Measurements from ENCODE around the gene NKX3-2. TPM values are rescaled to one million over a fixed set of nuclear protein-coding genes. Genes with fewer than 3 reads are reported as not detected.

Gene NKX3-2
- total RNA-seq, 1 experiment from 2014 or later, result 1.2 TPM

DNA sequence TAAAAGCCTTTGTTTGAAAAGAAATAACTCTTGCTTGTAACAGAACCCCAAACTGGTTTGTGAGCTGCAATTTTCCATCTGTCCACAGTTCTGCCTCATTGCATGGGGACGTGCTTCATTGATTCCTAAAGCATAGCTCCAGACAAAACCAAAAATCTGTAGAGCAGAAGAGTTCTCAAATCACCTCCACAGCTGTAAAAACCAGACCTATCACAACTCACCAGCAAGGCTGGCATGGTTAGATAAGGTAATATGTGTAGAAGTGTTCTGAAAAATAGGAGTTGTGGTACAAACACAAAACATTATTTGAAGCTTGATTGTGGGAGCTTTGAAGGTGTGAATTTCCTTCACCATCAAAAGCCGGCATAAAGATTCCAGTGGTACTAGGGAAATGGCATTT, 47.7 kb downstream of the NKX3-2 start:
- TF ChIP-seq, protein P1, sequence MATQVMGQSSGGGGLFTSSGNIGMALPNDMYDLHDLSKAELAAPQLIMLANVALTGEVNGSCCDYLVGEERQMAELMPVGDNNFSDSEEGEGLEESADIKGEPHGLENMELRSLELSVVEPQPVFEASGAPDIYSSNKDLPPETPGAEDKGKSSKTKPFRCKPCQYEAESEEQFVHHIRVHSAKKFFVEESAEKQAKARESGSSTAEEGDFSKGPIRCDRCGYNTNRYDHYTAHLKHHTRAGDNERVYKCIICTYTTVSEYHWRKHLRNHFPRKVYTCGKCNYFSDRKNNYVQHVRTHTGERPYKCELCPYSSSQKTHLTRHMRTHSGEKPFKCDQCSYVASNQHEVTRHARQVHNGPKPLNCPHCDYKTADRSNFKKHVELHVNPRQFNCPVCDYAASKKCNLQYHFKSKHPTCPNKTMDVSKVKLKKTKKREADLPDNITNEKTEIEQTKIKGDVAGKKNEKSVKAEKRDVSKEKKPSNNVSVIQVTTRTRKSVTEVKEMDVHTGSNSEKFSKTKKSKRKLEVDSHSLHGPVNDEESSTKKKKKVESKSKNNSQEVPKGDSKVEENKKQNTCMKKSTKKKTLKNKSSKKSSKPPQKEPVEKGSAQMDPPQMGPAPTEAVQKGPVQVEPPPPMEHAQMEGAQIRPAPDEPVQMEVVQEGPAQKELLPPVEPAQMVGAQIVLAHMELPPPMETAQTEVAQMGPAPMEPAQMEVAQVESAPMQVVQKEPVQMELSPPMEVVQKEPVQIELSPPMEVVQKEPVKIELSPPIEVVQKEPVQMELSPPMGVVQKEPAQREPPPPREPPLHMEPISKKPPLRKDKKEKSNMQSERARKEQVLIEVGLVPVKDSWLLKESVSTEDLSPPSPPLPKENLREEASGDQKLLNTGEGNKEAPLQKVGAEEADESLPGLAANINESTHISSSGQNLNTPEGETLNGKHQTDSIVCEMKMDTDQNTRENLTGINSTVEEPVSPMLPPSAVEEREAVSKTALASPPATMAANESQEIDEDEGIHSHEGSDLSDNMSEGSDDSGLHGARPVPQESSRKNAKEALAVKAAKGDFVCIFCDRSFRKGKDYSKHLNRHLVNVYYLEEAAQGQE (IDR thresholded peaks at IDR 0.05; ENCODE audit: insufficient read depth in 1 of 2, low read depth in 2 of 2, low read length in 1 of 2), result no peak
- TF ChIP-seq POLR2AphosphoS5 (IDR thresholded peaks at IDR 0.05; ENCODE audit: low read depth, low read length) (no peak), CTCF (IDR thresholded peaks at IDR 0.05) (no peak), TCF7L2 (IDR thresholded peaks at IDR 0.05; ENCODE audit: low read depth, low read length) (no peak), SIN3A (IDR thresholded peaks at IDR 0.05; ENCODE audit: borderline replicate concordance, insufficient read depth, low read depth, low read length) (no peak)
- Histone ChIP-seq H3K4me1 (ENCODE audit: control insufficient read depth, insufficient read depth, low read length) (no peaks in the 10 kb centered on the region), H3K4me3 (ENCODE audit: low read depth in 2 of 2, low read length in 2 of 2) (no peak overlapping the region), H3K9me3 (ENCODE audit: control insufficient read depth, insufficient read depth, low read depth, low read length) (no peaks in the 10 kb centered on the region), H3K27me3 (ENCODE audit: control insufficient read depth, insufficient read depth, low read length) (no peaks in the 10 kb centered on the region; the same call in 1 of the 2 replicates), H3K27ac (ENCODE audit: low read length) (no peak overlapping the region), H3K36me3 (ENCODE audit: control insufficient read depth, insufficient read depth, low read length) (no peaks in the 10 kb centered on the region)
- ATAC-seq, result no peak
- BruUV-seq (replicated peaks), result no TSS peak
- intact Hi-C loops (cut with micrococcal nuclease; ENCODE audit: unreplicated experiment), result no loop called here
- POLR2A ChIA-PET, result no interaction called here
- DNase-seq (ENCODE audit: low read depth, low spot score), result no peak
- CTCF ChIA-PET, result no interaction called here
- in situ Hi-C loops (cut with HindIII; ENCODE audit: low pct_unique_long_range_greater_than_20kb, low sequenced_read_pairs), result no loop called here

- H3K4me1 ChIP-seq (ENCODE audit: control insufficient read depth, insufficient read depth, low read length), result no peaks in the 10 kb centered on the region
- no peak overlapping the region for H3K4me3 ChIP-seq (ENCODE audit: low read depth in 2 of 2, low read length in 2 of 2)
- no peaks in the 10 kb centered on the region; the same call in 1 of the 2 replicates for H3K27me3 ChIP-seq (ENCODE audit: control insufficient read depth, insufficient read depth, low read length)
- in situ Hi-C loops (cut with HindIII; ENCODE audit: low pct_unique_long_range_greater_than_20kb, low sequenced_read_pairs), result no loop called here
- intact Hi-C loops (cut with micrococcal nuclease; ENCODE audit: unreplicated experiment), result no loop called here
- no TSS peak for BruUV-seq (replicated peaks)
- DNase-seq (ENCODE audit: low read depth, low spot score) (no peak), ATAC-seq (no peak)
- H3K36me3 ChIP-seq (ENCODE audit: control insufficient read depth, insufficient read depth, low read length), result no peaks in the 10 kb centered on the region
- H3K27ac ChIP-seq (ENCODE audit: low read length), result no peak overlapping the region
- no peak for TF ChIP-seq POLR2AphosphoS5 (IDR thresholded peaks at IDR 0.05; ENCODE audit: low read depth, low read length)
- TF ChIP-seq CTCF (IDR thresholded peaks at IDR 0.05), result no peak
- no peaks in the 10 kb centered on the region for H3K9me3 ChIP-seq (ENCODE audit: control insufficient read depth, insufficient read depth, low read depth, low read length)
- ChIA-PET CTCF (no interaction called here), POLR2A (no interaction called here)
Observed at GRCh38 chr4:13495753-13496152, 48.6 kb downstream of the NKX3-2 start.

- Histone ChIP-seq H3K4me3 (ENCODE audit: low read depth in 2 of 2, low read length in 2 of 2) (no peak overlapping the region), H3K4me1 (ENCODE audit: control insufficient read depth, insufficient read depth, low read length) (no peaks in the 10 kb centered on the region), H3K9me3 (ENCODE audit: control insufficient read depth, insufficient read depth, low read depth, low read length) (no peaks in the 10 kb centered on the region), H3K27me3 (ENCODE audit: control insufficient read depth, insufficient read depth, low read length) (no peaks in the 10 kb centered on the region; the same call in 1 of the 2 replicates), H3K27ac (ENCODE audit: low read length) (no peak overlapping the region), H3K36me3 (ENCODE audit: control insufficient read depth, insufficient read depth, low read length) (no peaks in the 10 kb centered on the region)
- intact Hi-C loops (cut with micrococcal nuclease; ENCODE audit: unreplicated experiment), result no loop called here
- DNase-seq (ENCODE audit: low read depth, low spot score), result no peak
- in situ Hi-C loops (cut with HindIII; ENCODE audit: low pct_unique_long_range_greater_than_20kb, low sequenced_read_pairs), result no loop called here
- no TSS peak for BruUV-seq (replicated peaks)
- CTCF ChIA-PET, result no interaction called here
- POLR2A ChIA-PET, result no interaction called here
- ATAC-seq, result no peak
- TF ChIP-seq TCF7L2 (IDR thresholded peaks at IDR 0.05; ENCODE audit: low read depth, low read length) (no peak), CTCF (IDR thresholded peaks at IDR 0.05) (no peak), SIN3A (IDR thresholded peaks at IDR 0.05; ENCODE audit: borderline replicate concordance, insufficient read depth, low read depth, low read length) (no peak), POLR2AphosphoS5 (IDR thresholded peaks at IDR 0.05; ENCODE audit: low read depth, low read length) (no peak)
- TF ChIP-seq, protein P1 (IDR thresholded peaks at IDR 0.05; ENCODE audit: insufficient read depth in 1 of 2, low read depth in 2 of 2, low read length in 1 of 2), result no peak
Observed at GRCh38 chr4:13493793-13494192, 50.5 kb downstream of the NKX3-2 start.
